IMR-90 (cell line): ENCODE measurements around the gene LBH. TPM values are rescaled to one million over a fixed set of nuclear protein-coding genes. Genes with fewer than 3 reads are reported as not detected.
"Not testable (repeated sequence)": the region's sequence is repeated elsewhere in the genome, so short reads cannot be mapped to it uniquely, and the experiment has no call there.

Experiments used
- ATAC-seq: fragments of 200-7000 bp; cut with Tn5 transposase; 2 replicates; pipeline ENCODE4 v1.9.1; 2020; ENCODE audit warnings: low read depth, mild to moderate bottlenecking, moderate library complexity
- BruUV-seq: library from RNA; stranded (reverse); fragments of 400-500 nt; replicated peaks from 2 replicates; lab custom pipeline; 2021; lab: Mats Ljungman, UMichigan
- CTCF ChIA-PET: fragments of 300-600 bp; formaldehyde crosslinking; extraction: SDS; loops from one replicate; lab custom pipeline; 2021; ENCODE audit warnings: antibody characterized with exemption; lab: Yijun Ruan, JAX
- POLR2A ChIA-PET: fragments of 300-600 bp; sonication (Branson Sonifier 250); formaldehyde crosslinking; loops from one replicate; lab custom pipeline; 2022; ENCODE audit warnings: antibody characterized with exemption; ENCODE audit not compliant: unreplicated experiment; lab: Charles Lee
- DNase-seq: peaks from one replicate; pipeline ENCODE4 v3.0.0; 2013
- H2AFZ ChIP-seq: replicated peaks from 2 replicates; pipeline ENCODE3; 2013; ENCODE audit warnings: low read length, mild to moderate bottlenecking; ENCODE audit not compliant: poor library complexity
- H2AK5ac ChIP-seq: 2 replicates; pipeline ENCODE4 v1.6.1; 2013; ENCODE audit warnings: low read depth, low read length, inconsistent platforms
- H2AK9ac ChIP-seq: replicated peaks from 2 replicates; pipeline ENCODE3; 2013; ENCODE audit warnings: mild to moderate bottlenecking, low read depth, low read length, moderate library complexity; ENCODE audit not compliant: poor library complexity
- H2BK120ac ChIP-seq: 2 replicates; pipeline ENCODE4 v1.6.1; 2013; ENCODE audit warnings: low read depth, low read length, inconsistent platforms
- H2BK15ac ChIP-seq: 3 replicates; pipeline ENCODE4 v1.6.1; 2013; ENCODE audit warnings: low read depth, low read length, inconsistent platforms
- H2BK20ac ChIP-seq: 2 replicates; pipeline ENCODE4 v1.6.1; 2013; ENCODE audit warnings: low read depth, mild to moderate bottlenecking, inconsistent platforms, low read length, moderate library complexity
- H2BK5ac ChIP-seq: 2 replicates; pipeline ENCODE4 v1.6.1; 2013; ENCODE audit warnings: mild to moderate bottlenecking, low read depth, low read length, inconsistent platforms; ENCODE audit not compliant: poor library complexity, severe bottlenecking
- H3K14ac ChIP-seq: replicated peaks from 2 replicates; pipeline ENCODE4 v1.6.1; 2013; ENCODE audit warnings: low read depth, low read length, inconsistent platforms
- H3K18ac ChIP-seq: 2 replicates; pipeline ENCODE4 v1.6.1; 2013; ENCODE audit warnings: low read depth, low read length, control low read depth
- H3K23ac ChIP-seq: 2 replicates; pipeline ENCODE4 v1.6.1; 2013; ENCODE audit warnings: low read depth, low read length, inconsistent platforms
- H3K27ac ChIP-seq: 2 replicates; pipeline ENCODE4 v1.5.1; 2013; ENCODE audit warnings: mild to moderate bottlenecking, control low read depth, low read length; ENCODE audit not compliant: insufficient read depth
- H3K27me3 ChIP-seq: 2 replicates; pipeline ENCODE4 v1.6.1; 2013; ENCODE audit warnings: low read length; ENCODE audit not compliant: control insufficient read depth, insufficient read depth
- H3K36me3 ChIP-seq: 2 replicates; pipeline ENCODE4 v1.6.1; 2013; ENCODE audit warnings: low read length, mixed read lengths; ENCODE audit not compliant: control insufficient read depth, insufficient read depth
- H3K4ac ChIP-seq: 2 replicates; pipeline ENCODE4 v1.6.1; 2013; ENCODE audit warnings: low read depth, low read length, inconsistent platforms
- H3K4me1 ChIP-seq: 2 replicates; pipeline ENCODE4 v1.6.1; 2013; ENCODE audit warnings: low read length, mixed read lengths; ENCODE audit not compliant: control insufficient read depth, insufficient read depth
- H3K4me2 ChIP-seq: 2 replicates; pipeline ENCODE4 v1.6.1; 2013; ENCODE audit warnings: low read depth, mild to moderate bottlenecking, control low read depth, low read length, moderate library complexity
- H3K4me3 ChIP-seq: 2 replicates; pipeline ENCODE4 v1.5.1; 2013; ENCODE audit warnings: low read depth, mild to moderate bottlenecking, control low read depth, low read length, moderate library complexity; ENCODE audit not compliant: insufficient read depth
- H3K56ac ChIP-seq: 2 replicates; pipeline ENCODE4 v1.6.1; 2013; ENCODE audit warnings: low read length, inconsistent platforms; ENCODE audit not compliant: insufficient read depth; ENCODE audit errors: extremely low read depth
- H3K79me1 ChIP-seq, 2 experiments: 2 replicates each; pipeline ENCODE4 v1.6.1; 2013; ENCODE audit warnings: low read length in 2 of 2, inconsistent platforms in 1 of 2, low read depth in 1 of 2
- H3K9ac ChIP-seq: 2 replicates; pipeline ENCODE4 v1.6.1; 2013; ENCODE audit warnings: low read depth, low read length, control low read depth
- H3K9me1 ChIP-seq: 2 replicates; pipeline ENCODE4 v1.6.1; 2013; ENCODE audit warnings: low read length, inconsistent platforms; ENCODE audit not compliant: insufficient read depth
- H3K9me3 ChIP-seq: 2 replicates; pipeline ENCODE4 v1.6.1; 2013; ENCODE audit warnings: low read length; ENCODE audit not compliant: control insufficient read depth, insufficient read depth
- H4K20me1 ChIP-seq: 2 replicates; pipeline ENCODE4 v1.6.1; 2013; ENCODE audit warnings: low read length, inconsistent platforms; ENCODE audit not compliant: insufficient read depth
- H4K5ac ChIP-seq: 2 replicates; pipeline ENCODE4 v1.6.1; 2013; ENCODE audit warnings: mild to moderate bottlenecking, low read depth, low read length, control low read depth
- H4K8ac ChIP-seq, 2 experiments: 2 replicates each; pipeline ENCODE4 v1.6.1; 2013; ENCODE audit warnings: low read depth in 2 of 2, low read length in 2 of 2, control low read depth in 1 of 2, inconsistent platforms in 1 of 2
- H4K91ac ChIP-seq: 2 replicates; pipeline ENCODE4 v1.6.1; 2013; ENCODE audit warnings: low read depth, low read length, inconsistent platforms; ENCODE audit not compliant: insufficient read depth
- RAD21 ChIP-seq: IDR thresholded peaks from 2 replicates; pipeline ENCODE4 v1.6.1; 2012; ENCODE audit warnings: low read length, improper control_type of control experiment
- WGBS, 2 experiments: methylation state at CpG; one replicate each; pipeline versions ENCODE4 v1.1.5 to v1.1.7; 2013; ENCODE audit warnings: missing lambda C conversion rate in 2 of 2; ENCODE audit not compliant: insufficient read length in 1 of 2; ENCODE audit errors: extremely low coverage in 2 of 2; 5-methylcytosine and 5-hydroxymethylcytosine counted together
- dilution Hi-C: fragments of 300-500 bp; cut with HindIII; formaldehyde crosslinking; loops from one replicate; pipeline ENCODE4 v1.14.3; 2018; ENCODE audit warnings: low sequenced_read_pairs; ENCODE audit not compliant: unreplicated experiment
- in situ Hi-C: fragments of 300-500 bp; cut with MboI; formaldehyde crosslinking; loops from 3 replicates; pipeline ENCODE4 v1.14.3; 2019; ENCODE audit warnings: low sequenced_read_pairs, inconsistent platforms, mixed read lengths
- intact Hi-C: fragments of 100-400 bp; cut with micrococcal nuclease; formaldehyde crosslinking; loops from 2 replicates; pipeline ENCODE4 v1.10.0; 2022
- polyA plus RNA-seq, 3 experiments: library from polyadenylated mRNA; depleted of rRNA; stranded (reverse); fragments of >200 nt; gene quantifications; 2 replicates each; pipeline ENCODE4 v1.2.3, GENCODE V29; 2012; ENCODE audit warnings: low replicate concordance in 1 of 3
- total RNA-seq: library from RNA; depleted of rRNA; stranded (reverse); fragments of >200 nt; gene quantifications from 2 replicates; pipeline ENCODE4 v1.2.3, GENCODE V29; 2012

Gene LBH
- total and polyA plus RNA-seq, 2 of the 4 experiments (the other 2 are of a cell fraction): 158 to 202 TPM

DNA sequence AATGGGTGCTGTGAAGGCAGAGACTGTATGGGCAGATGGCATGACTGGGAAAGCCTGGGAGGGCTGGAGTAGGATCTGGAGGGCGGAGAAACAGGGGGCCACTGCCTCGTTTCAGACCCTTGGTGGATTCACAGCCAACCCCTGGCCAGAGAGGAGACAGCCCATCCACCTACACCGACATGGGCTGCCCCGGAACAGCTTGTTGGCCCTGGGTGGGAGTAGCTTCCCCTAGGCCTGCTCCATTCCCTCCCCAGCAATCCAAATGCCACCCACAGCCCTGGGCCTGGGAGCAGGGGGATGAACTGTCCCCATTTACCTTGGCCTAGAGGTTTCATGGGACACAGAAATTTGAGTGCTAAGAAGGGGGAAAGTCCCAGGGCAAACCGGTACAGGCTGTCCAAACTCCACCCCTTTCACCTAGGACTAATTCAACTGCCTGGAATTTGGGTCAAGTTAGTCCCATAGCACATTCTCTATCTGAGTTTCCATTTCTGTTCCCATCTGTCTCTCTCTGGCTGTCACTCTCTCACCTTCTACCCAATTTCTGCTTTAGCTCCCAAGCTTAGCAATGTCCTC, 37.0 kb downstream of the LBH start:
- ChIA-PET POLR2A (interaction anchor here (0.7 kb wide), 1 partner anchor 398 kb away, joined by 4 read pairs; no protein-coding TSS in a partner anchor), CTCF (interaction anchor here (0.6 to 1.6 kb wide), 2 partner anchors 224 to 443 kb away, joined by 4 read pairs; no protein-coding TSS in a partner anchor)
- WGBS, 2 experiments: 40% methylated on average over 1 of the region's 5 CpGs; no CpG with 5 or more reads in 1 of the 2 experiments
- Histone ChIP-seq H3K36me3 (no peaks in the 10 kb centered on the region), H2AFZ (no peak overlapping the region), H2BK15ac (peak overlapping the region; percentile 67; the same call in 2 of the 3 replicates), H3K4ac (peak overlapping the region; percentile 67), H3K4me2 (no peak overlapping the region), H3K4me3 (no peak overlapping the region), H3K56ac (no peak overlapping the region), H2AK9ac (no peak overlapping the region), H4K8ac (peak overlapping the region in 1 of 2 experiments; percentile 45; a peak in 1 of 4 replicates), H4K20me1 (no peaks in the 10 kb centered on the region), H3K9ac (no peak overlapping the region), H3K27ac (no peak overlapping the region), H3K79me1 (peaks cover 10 to 23% of the 10 kb centered on the region in 2 experiments; a peak in 3 of 4 replicates), H4K91ac (peak overlapping the region; percentile 73), H2AK5ac (peak overlapping the region; percentile 67; the same call in 1 of the 2 replicates), H3K4me1 (peaks cover 19% of the 10 kb centered on the region), H2BK20ac (peak overlapping the region; percentile 71), H3K14ac (peak overlapping the region; percentile 55; the same call in 1 of the 2 replicates), H3K9me3 (no peaks in the 10 kb centered on the region), H3K18ac (peak overlapping the region; percentile 74), H3K27me3 (no peaks in the 10 kb centered on the region), H2BK120ac (peak overlapping the region; percentile 76), H3K9me1 (peaks cover 16% of the 10 kb centered on the region), H3K23ac (no peak overlapping the region), H2BK5ac (no peak overlapping the region), H4K5ac (peak overlapping the region; percentile 6)
- no TSS peak for BruUV-seq
- dilution Hi-C loops (no loop called here), intact Hi-C loops (no loop called here), in situ Hi-C loops (no loop called here)
- no peak for ATAC-seq
- DNase-seq: no peak
- no peak for TF ChIP-seq RAD21

DNA sequence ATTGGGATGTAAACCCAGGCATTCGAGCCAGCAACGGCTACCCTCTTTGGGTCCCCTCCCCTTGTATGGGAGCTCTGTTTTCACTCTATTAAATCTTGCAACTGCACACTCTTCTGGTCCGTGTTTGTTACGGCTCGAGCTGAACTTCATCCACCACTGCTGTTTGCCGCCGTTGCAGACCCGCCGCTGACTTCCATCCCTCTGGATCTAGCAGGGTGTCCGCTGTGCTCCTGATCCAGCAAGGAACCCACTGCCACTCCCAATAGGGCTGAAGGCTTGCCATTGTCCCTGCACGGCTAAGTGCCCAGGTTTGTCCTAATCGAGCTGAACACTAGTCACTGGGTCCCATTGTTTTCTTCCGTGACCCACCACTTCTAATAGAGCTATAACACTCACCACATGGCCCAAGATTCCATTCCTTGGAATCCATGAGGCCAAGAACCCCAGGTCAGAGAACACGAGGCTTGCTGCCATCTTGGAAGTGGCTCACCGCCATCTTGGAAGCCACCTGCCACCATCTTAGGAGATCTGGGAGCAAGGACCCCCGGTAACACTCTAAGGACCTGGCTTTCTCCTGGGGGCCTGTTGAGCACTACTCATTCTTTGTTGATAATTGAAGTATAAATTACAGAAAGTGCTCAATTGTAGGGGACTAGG, 37.9 kb downstream of the LBH start:
- H3K14ac ChIP-seq, dilution Hi-C loops, DNase-seq, H3K36me3 ChIP-seq, H3K9ac ChIP-seq, H3K27me3 ChIP-seq, in situ Hi-C loops, H3K56ac ChIP-seq, H2BK5ac ChIP-seq, H3K23ac ChIP-seq, H2AFZ ChIP-seq, H3K4me3 ChIP-seq, H4K5ac ChIP-seq, H3K4me2 ChIP-seq, H2AK9ac ChIP-seq, H3K9me3 ChIP-seq, H4K20me1 ChIP-seq, ATAC-seq, BruUV-seq, H3K27ac ChIP-seq, intact Hi-C loops: not testable (repeated sequence)
- Histone ChIP-seq H2BK120ac (peak overlapping the region; percentile 89), H3K79me1 (peaks cover 10 to 29% of the 10 kb centered on the region in 2 experiments; a peak in 3 of 4 replicates), H3K4ac (peak overlapping the region; percentile 78), H4K91ac (peak overlapping the region; percentile 86; the same call in 1 of the 2 replicates), H4K8ac (peak overlapping the region; percentile 37 to 44; a peak in 2 of 4 replicates), H2BK20ac (peak overlapping the region; percentile 83; the same call in 1 of the 2 replicates), H2AK5ac (peak overlapping the region; percentile 93; the same call in 1 of the 2 replicates), H3K18ac (peak overlapping the region; percentile 84; the same call in 1 of the 2 replicates), H3K9me1 (peaks cover 19% of the 10 kb centered on the region), H3K4me1 (peaks cover 25% of the 10 kb centered on the region), H2BK15ac (peak overlapping the region; percentile 69; the same call in 1 of the 3 replicates)
- CTCF ChIA-PET: interaction anchor here (1.6 kb wide), 1 partner anchor 442 kb away, joined by 4 read pairs; no protein-coding TSS in a partner anchor
- 98% methylated on average over 10 of the region's 16 CpGs; no CpG with 5 or more reads in 1 of the 2 experiments for WGBS, 2 experiments
- POLR2A ChIA-PET: interaction anchor here (0.6 kb wide), 1 partner anchor 31 kb away, joined by 3 read pairs; no protein-coding TSS in a partner anchor
